Measurements from ENCODE around the gene IGFL3.

DNA sequence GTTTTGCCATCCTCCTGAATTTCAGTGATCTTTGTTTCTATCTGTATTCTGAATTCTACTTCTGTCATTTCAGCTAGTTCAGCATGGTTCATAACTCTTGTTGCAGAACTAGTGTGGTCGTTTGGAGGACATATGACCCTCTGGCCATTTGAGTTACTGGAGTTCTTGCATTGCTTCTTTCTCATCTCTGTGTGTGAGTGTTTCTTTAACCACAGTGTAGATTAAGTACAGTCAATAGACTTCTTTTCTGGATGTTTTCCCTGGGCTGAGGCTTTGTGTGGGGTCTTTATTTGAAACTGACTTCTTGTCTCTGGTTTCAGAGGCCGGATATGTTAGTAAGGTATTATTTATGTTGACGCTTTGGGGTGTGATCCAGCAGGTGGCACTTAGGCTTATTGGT is 38.2 kb upstream of the IGFL3 start:
- TF ChIP-seq, protein P1, sequence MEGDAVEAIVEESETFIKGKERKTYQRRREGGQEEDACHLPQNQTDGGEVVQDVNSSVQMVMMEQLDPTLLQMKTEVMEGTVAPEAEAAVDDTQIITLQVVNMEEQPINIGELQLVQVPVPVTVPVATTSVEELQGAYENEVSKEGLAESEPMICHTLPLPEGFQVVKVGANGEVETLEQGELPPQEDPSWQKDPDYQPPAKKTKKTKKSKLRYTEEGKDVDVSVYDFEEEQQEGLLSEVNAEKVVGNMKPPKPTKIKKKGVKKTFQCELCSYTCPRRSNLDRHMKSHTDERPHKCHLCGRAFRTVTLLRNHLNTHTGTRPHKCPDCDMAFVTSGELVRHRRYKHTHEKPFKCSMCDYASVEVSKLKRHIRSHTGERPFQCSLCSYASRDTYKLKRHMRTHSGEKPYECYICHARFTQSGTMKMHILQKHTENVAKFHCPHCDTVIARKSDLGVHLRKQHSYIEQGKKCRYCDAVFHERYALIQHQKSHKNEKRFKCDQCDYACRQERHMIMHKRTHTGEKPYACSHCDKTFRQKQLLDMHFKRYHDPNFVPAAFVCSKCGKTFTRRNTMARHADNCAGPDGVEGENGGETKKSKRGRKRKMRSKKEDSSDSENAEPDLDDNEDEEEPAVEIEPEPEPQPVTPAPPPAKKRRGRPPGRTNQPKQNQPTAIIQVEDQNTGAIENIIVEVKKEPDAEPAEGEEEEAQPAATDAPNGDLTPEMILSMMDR (conservative IDR thresholded peaks at IDR 0.05 in 1 of 2, IDR thresholded peaks at IDR 0.05 in 1 of 2; ENCODE audit: extremely low read depth in 1 of 2, insufficient read depth in 1 of 2, low read depth in 1 of 2, low read length in 2 of 2): no peak
- no peak for TF ChIP-seq EZH2 (IDR thresholded peaks at IDR 0.05; ENCODE audit: borderline replicate concordance, low read length)
